Measurements from ENCODE around the gene MED13.

DNA sequence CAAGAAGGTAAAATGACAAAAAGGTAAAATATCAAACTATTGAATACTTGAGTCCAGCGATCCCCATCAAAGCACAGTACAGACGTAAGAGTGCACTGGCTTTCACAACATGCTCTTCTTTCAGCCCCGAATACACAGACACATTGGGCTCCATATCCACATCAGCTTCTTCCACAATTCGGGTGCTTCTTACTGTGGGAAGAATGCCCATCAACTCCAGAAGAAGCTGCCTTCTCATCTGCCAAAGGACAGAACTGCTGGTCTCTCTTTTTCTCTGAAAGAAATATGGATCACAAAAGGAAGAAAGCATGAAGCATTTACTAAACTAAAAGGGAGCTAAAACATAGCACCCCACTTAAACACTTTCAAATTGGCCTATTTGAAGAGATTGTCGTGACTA, 157.7 kb downstream of the MED13 start:
- TF ChIP-seq POLR2AphosphoS5 (IDR thresholded peaks at IDR 0.05; ENCODE audit: low read depth, low read length): no peak
- TF ChIP-seq POLR2A (IDR thresholded peaks at IDR 0.05; ENCODE audit: borderline replicate concordance, extremely low read depth, insufficient read depth, insufficient read length): no peak
- TF ChIP-seq, protein P1, sequence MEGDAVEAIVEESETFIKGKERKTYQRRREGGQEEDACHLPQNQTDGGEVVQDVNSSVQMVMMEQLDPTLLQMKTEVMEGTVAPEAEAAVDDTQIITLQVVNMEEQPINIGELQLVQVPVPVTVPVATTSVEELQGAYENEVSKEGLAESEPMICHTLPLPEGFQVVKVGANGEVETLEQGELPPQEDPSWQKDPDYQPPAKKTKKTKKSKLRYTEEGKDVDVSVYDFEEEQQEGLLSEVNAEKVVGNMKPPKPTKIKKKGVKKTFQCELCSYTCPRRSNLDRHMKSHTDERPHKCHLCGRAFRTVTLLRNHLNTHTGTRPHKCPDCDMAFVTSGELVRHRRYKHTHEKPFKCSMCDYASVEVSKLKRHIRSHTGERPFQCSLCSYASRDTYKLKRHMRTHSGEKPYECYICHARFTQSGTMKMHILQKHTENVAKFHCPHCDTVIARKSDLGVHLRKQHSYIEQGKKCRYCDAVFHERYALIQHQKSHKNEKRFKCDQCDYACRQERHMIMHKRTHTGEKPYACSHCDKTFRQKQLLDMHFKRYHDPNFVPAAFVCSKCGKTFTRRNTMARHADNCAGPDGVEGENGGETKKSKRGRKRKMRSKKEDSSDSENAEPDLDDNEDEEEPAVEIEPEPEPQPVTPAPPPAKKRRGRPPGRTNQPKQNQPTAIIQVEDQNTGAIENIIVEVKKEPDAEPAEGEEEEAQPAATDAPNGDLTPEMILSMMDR (IDR thresholded peaks at IDR 0.05 in 2 of 3, conservative IDR thresholded peaks at IDR 0.05 in 1 of 3; ENCODE audit: borderline replicate concordance in 1 of 3, insufficient read depth in 1 of 3, low read depth in 2 of 3, low read length in 2 of 3): no peak
- no peak for TF ChIP-seq ZFX (IDR thresholded peaks at IDR 0.05)
- TF ChIP-seq, protein P2, sequence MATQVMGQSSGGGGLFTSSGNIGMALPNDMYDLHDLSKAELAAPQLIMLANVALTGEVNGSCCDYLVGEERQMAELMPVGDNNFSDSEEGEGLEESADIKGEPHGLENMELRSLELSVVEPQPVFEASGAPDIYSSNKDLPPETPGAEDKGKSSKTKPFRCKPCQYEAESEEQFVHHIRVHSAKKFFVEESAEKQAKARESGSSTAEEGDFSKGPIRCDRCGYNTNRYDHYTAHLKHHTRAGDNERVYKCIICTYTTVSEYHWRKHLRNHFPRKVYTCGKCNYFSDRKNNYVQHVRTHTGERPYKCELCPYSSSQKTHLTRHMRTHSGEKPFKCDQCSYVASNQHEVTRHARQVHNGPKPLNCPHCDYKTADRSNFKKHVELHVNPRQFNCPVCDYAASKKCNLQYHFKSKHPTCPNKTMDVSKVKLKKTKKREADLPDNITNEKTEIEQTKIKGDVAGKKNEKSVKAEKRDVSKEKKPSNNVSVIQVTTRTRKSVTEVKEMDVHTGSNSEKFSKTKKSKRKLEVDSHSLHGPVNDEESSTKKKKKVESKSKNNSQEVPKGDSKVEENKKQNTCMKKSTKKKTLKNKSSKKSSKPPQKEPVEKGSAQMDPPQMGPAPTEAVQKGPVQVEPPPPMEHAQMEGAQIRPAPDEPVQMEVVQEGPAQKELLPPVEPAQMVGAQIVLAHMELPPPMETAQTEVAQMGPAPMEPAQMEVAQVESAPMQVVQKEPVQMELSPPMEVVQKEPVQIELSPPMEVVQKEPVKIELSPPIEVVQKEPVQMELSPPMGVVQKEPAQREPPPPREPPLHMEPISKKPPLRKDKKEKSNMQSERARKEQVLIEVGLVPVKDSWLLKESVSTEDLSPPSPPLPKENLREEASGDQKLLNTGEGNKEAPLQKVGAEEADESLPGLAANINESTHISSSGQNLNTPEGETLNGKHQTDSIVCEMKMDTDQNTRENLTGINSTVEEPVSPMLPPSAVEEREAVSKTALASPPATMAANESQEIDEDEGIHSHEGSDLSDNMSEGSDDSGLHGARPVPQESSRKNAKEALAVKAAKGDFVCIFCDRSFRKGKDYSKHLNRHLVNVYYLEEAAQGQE (IDR thresholded peaks at IDR 0.05; ENCODE audit: low read depth): no peak

Data from HCT116 (cell line).